Ramos (cell line): Measurements from ENCODE around the gene GSG1L2.

ENCODE experiments used
- in situ Hi-C: fragments of 300-500 bp; cut with MboI; formaldehyde crosslinking; loops from one replicate; pipeline ENCODE4 v1.14.3; 2022; ENCODE audit warnings: low sequenced_read_pairs; ENCODE audit not compliant: unreplicated experiment

GSG1L2 gene

DNA sequence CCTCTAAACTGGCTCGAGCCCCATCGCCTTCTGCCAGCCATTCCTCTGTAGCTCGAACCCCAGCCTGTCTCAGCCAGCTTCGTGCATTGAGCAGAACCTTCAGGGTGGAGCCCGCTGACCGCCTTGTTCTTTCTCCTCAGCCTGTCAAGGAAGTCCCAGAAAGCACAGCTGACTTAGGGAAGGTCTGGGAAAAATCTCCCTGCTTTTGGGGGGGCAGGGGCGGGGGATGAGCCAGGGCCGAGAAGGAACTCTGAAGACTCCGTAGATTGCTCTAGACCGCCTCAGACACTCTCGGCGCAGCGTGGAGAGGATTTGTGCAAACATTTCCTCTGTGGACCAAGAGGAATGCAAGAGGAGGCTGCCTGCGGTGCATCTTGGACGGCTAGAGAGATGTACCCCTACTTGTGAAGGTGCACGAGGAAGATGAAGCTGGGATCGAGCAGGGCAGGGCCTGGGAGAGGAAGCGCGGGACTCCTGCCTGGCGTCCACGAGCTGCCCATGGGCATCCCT lies 3.8 kb upstream of the GSG1L2 start, which contains the start of gene GLP2R:
GLP2R (plus strand) TSS at position 284 of the 510 bp plus-strand sequence; CDS start at position 424, 140 bp downstream.
- in situ Hi-C loops: no loop called here

DNA sequence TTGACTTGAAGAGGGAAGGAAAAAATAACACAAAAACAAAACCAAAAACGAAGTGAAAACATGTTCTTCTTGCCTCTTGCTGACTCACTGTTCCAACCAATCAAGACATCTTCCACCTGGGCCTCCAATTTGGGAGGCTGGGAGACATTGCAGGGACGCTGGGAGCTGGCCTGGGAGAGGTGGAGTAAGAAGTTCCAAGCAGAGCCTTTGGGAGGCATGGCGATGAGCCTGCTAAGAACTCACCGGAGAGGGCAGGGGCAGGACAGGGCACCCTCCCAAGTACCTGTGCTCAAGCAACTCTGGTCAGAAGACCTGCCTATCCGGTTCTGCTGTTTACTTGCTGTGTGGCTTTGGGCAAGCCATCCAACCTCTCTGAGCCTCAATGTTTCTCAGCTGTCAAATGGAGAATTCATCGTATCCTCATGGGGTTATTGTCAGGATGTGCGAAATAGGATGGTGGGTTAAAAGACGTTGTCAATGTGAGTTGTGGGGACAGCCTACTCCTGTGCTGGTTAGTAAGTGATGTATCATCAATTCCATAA lies 3.0 kb upstream of the GSG1L2 start:
- in situ Hi-C loops: no loop called here

DNA sequence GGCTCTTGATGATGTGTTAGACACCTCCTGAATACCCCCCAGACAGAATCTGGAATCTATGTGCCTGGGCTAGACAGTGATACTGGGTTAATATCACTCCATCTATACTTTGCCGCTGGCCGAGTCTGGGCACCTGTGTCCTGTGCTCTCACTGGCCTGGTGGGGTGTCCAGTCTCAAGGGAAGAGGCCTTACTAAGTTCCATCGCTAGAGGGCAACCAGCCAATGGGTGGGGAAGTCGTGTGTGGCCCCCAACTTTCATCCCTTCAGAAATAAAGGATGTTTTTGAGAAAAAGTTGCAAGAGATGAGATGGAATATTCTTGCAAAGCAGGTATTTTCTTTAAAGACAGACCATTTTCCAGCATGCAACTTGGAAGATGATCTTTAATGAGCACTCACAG lies 2.2 kb upstream of the GSG1L2 start:
- in situ Hi-C loops: no loop called here

DNA sequence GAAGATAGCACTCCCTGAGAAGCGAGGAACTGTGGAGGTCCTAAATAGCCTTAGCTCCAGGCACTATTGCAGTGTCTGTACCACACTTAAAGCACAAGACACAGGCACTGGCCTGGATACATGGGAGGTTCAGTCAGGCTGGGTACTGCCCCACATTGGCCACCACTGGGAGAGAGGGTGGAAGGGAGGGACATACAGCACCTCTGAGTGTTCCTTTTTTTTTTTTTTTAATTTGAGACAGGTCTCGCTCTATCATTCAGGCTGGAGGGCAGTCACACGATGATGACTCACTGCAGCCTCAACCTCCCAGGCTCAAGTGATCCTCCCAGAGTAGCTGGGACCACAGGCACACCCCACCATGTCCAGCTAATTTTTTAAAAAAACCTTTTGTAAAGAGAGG lies 1.4 kb downstream of the GSG1L2 start:
- in situ Hi-C loops: no loop called here

DNA sequence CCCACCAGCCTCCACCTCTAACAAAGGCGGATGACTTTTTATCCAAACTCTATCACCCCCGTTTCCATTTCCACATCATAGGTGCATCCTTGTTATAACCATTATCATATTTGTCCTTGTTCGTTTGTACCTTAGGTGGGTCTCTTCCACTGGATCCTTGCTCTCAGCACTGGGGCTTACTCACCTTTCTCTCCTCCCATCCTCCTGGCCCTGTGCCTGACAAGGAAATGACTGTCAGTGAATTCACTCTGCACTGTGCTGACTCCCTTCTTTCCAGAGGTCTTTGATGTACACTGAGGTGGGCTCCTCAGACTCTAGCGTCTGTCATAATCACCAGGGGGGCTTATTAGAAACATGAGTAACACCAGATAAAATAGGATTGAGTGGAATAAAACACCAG lies 3.1 kb downstream of the GSG1L2 start:
- in situ Hi-C loops: no loop called here

DNA sequence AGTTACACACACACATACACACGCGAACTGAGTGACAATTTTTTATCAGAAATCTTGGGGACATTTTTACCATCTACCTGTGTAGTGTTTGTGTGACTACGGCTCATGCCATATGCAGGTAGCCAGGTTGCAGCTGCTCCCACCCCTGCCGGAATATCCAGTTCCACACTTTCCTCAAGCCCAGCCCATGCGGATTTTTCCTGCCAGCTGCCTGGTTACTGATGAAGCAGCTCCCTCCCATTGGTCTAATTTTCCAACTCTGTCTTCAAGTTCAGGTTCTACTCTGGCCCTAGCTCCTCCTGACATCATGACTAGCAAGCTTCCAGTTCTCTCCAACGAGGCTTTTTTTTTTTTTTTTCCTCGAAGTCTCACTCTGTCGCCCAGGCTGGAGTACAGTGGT lies 4.8 kb downstream of the GSG1L2 start:
- in situ Hi-C loops: no loop called here

DNA sequence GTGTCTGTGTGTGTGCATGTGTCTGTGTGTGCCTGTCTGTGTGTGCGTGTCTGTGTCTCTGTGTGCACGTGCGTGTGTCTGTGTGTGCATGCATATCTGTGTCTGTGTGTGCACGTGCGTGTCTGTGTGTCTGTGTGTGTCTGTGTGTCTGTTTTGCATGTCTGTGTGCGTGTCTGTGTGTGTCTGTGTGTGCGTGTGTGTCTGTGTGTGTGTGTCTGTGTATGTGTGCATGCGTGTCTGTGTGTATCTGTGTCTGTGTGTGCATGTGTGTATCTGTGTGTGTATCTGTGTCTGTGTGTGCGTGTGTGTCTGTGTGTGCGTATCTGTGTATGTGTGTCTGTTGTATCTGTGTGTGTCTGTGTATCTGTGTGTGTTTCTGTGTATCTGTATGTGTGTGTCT lies 5.4 kb downstream of the GSG1L2 start:
- in situ Hi-C loops: no loop called here

DNA sequence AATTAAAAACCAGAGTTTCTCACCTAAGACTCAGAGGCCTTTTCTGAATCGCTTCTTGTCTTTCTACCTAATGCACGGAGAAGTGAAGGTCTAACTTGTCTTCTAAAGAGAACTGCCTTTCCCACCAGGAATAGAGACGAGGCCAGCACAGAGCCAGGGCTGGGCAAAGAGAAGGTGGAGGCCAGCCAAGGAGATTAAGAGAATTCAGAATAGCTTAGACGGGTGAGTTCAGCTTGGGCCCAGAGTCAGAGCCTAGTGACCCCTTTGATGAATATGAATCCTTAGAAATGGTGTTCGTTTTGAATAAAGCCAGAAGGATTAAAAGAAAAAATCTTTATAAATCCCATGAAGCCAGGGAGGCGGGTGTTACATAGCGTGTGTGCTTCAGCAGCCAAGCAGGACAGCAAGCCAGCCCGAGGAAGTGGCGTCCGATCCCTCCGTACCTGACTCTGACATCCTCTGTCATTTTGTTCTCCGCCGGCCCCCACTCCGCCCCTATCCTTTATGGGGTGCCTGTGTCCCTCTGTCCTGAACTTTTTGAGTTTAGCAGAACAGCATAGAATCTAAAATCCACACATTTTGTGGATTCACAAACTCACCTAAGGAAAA lies 7.4 kb downstream of the GSG1L2 start:
- in situ Hi-C loops: no loop called here

DNA sequence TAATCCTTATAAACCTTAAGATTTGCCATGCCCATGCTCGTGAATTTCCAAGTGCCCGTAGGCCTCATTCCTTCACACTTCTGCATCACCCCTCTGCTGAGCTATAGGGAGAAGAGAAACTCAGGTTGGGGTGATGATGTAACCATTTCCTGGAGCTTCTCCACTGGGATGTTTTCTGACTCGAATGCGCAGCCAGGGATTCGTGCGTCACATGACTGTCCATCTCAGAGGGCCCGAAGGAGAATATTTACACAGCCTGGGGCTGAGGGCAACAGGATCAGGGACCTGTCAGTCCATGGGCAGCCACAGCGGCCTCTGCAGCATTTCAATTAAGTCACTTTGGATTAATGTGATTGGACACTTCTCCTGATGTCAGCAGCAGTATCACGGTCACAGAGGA lies 8.7 kb downstream of the GSG1L2 start:
- in situ Hi-C loops: no loop called here

DNA sequence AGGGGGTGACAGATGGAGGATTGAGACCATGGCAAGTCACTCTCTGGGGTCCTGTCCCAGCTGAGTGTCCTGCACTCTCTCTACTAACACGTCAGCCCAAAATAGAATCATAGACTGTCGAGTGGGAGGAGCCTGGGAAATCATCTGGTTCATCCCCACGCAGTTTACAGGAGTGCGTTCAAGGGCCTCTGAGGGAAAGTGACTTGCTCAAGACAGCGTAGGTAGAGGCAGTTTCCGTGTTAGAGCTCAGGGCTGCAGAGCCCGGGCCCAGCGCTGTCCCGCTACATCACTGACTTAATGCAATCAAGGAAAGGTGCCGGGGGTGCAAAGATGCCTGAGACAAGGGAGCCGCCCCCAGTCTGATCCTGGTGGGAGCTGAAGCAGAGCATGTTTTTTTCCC lies 10.3 kb downstream of the GSG1L2 start:
- in situ Hi-C loops: no loop called here

DNA sequence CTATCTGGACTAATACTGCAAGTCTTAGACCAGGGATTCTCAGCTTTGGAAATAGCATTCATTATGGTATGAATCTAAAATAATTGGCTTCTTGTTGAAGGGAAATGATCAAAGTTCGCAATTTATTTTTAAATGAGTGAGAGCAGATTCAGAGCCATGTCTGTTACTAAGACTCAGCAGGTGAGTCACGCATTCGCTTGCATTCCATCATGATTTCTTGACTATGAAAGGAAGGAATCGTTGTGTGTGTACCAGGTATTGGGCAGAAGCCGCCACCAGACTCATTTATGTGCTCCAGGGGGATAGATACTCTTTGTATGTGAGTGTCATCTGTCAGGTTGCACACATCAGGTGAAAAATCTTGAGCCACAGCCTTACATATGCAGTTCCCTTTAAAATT lies 10.8 kb downstream of the GSG1L2 start:
- in situ Hi-C loops: no loop called here

DNA sequence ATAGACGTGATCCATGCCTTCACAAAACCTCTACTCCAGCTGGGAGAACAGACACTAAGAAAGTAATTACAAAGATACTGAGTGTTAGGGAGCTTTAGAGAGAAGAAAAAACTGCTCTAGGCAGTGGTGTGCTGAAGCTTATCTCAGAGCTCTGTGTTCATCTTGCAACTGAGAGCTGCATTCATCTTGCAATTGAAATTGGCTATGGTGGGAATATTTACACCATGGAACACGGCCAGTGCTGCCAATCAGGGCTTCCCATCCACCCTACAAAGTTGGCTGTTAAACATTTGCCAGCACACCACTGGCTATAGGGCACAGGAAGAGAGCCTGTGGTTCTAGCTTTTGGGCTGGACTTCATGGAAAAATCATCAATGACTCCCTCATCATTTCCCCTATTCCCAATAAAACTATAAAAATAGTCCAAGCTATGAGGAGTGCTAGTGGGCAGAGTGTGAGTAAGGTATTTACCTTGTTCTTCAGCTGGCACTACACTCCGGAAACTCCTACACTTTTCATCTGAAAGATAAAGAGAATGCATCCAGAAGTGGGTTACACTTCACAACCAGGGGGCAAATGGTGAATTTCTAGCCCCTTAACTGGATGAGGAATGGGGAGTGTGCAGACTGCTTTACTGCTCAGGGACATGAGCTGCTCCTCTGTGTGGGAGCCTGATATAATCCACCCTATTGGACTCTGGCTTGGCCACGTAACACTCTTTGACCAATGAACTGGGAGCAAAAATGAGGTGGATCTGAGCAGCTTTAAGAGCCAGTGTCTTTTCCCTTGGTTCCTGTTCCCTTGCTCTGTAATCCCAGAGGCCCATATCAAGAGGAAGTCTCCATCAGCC lies 11.6 kb downstream of the GSG1L2 start:
- in situ Hi-C loops: no loop called here

DNA sequence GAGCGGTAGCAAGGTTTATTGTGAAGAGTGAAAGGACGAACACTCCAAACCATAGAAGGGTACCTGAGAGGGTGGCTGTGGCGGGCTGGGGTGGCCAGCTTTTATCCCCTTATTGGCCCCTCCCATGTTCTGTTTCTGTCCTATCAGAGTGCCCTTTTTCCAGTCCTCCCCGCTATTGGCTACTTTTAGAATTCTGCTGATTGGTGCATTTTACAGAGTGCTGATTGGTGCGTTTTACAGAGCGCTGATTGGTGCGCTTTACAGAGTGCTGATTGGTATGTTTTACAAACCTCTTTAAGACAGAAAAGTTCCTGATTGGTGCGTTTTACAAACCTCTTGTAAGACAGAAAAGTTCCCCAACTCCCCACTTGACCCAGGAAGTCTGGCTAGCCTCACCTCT lies 12.5 kb downstream of the GSG1L2 start:
- in situ Hi-C loops: no loop called here

DNA sequence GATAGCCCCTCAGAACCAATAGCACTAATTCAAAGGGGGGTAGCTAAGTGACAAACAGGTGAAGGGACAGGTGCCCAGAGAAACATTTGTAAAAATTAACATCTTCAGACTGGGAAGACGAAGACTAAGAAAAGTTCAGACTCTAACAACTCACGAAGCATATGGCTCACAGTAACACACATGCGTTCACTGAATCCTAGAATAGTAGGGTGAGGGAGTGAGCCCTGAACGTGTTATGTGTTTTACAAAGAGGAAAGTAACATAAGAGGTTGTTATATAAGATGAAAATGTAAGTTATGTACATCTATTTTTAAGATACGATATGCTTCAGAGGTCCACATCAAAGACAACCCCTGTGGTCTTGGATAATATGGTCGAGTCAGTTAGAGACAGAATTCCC lies 15.2 kb downstream of the GSG1L2 start:
- in situ Hi-C loops: no loop called here

DNA sequence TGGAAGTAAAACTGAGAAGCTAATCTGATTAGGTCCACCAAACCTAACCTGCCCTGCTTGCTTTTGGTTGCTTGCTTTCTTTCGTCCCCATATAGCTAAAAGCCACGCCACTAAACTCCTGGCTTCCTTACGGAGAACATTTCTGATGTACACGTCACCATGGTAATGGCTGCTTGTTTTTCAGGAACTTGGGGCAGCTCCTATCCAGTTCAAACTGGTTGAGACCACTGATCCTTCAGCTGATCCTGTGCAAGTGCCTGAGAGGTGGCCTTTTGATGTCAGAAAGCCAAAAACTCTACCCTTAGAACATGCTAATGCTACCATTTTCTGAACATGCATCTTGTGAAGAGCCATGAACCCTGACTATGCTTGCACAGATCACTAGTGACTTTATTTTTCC lies 16.1 kb downstream of the GSG1L2 start:
- in situ Hi-C loops: no loop called here

DNA sequence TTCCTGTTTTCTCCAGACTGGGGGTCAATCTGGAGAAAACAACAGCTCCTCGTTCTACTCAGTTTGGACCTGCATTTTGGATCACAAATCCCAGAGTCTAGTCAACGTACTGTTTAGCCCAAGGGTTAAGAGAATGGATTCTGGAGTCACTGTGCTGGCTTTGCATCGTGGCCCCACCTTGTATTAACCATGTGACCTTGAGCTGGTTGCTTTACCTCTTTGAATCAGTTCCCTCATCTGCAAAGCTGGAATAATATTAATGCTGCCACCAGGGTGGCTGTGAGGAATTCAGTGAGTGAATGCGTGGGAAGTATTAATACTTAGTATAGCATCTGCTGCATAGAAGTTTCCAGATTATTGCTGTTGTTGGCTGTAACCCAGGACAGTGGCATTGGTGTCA lies 19.2 kb downstream of the GSG1L2 start:
- in situ Hi-C loops: no loop called here

DNA sequence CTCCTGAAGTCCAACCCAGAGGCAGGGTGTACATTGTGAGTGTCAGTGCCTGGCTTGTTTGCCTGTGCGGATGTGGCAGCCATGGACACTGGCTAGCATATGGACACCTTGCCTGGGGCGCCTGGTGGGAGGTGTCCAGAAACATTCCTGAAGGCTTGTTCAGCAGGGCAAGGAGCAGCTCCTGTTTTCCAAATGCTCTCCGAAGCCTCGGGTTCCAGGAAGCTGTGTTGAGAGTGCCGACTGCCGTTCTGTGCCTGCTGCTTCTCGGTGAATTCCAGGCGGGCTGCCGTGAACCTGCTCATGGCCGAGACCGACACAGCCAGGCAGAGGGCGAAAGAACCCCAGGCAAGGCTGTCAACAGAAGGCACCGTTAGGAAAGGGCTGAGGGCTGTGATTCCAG lies 19.6 kb downstream of the GSG1L2 start:
- in situ Hi-C loops: no loop called here

DNA sequence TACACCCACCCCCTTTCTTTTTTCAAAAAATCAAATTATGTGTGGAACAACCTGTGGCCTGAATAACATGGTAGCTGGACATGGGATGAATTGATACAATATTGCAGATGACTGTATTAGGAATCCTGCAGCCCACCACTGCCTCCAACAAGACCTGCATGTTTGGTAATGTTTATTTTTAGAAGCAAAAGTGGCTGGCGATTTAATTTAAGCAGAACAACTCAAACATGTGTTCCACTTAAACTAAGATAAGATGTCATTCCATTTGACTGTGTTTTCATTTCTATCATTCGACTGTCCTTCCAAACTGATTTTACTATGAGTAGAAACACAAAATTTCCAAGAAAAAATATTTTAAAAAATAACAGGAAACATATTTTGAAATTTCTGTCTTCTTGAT lies 20.4 kb downstream of the GSG1L2 start:
- in situ Hi-C loops: no loop called here

DNA sequence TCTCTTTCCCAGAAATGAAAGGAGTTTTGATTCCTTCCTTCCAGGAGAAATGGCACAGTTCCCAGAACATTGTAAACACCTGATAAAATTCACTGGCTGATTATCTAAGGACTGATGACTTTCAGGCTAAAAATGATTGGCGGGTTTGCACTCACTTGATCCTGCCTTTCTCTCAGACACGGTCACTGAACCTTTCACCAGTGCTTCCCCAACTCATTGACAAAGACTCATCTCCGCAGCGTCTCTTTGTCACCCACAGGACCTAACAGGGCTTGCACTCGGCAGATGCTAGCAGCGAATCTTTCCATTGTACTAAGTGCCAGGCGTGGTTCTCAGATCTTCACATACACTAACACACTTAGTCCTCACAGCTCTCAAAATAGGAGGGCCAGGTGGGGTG lies 23.2 kb downstream of the GSG1L2 start:
- in situ Hi-C loops: no loop called here

DNA sequence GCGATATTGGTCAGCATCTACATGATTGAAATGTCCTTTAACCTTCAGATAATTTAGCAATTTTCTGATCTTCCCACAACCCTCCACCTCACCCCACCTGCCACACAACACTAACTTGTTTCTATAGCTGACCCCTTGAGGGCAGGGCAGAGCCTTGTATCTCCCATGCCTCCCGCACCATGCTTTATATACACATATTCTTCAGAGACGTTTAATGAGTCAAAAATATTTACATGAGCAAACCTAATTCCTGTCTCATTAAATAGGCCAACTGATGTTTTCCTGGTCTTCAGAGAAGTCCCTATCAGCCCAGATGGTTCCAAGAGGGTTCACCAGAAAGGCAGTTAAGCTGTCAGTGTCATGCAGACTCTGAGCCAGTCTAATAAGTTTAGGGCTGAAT lies 23.9 kb downstream of the GSG1L2 start:
- in situ Hi-C loops: no loop called here

DNA sequence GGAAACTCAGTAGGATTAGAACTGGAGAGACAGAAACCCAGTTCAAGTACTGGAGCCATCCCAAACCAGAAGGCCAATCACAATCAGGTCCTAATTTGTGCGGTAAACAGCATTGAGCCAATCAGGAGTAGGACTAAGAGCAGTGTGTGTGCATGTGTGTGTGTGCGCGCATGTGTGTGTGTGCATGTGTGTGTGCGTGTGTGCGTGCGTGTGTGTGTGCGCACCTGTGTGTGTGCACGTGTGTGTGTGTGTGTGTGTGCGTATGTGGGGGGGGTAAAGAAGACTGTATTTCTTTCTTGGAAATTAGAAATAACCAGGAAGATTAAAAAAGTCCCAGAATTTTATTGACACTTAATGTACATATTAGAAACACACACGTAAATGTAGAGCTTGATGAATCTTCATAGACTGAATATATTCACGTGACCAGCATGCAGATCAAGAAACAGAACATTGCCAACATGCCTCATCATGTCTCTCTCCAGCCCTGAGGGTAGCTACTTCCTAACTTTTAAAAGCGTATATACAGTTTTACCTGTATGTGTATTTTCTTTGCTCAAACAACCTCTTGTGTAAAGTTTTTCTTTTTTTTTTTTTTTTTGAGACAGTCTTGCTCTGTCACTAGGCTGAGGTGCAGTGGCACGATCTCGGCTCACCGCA lies 29.6 kb downstream of the GSG1L2 start:
- in situ Hi-C loops: no loop called here
